Type B pancreatic cell (in vitro differentiated cells): ENCODE data around the gene SPATS2. TPM values are rescaled to one million over a fixed set of nuclear protein-coding genes. Genes with fewer than 3 reads are reported as not detected.
A peak's percentile ranks its signal among the peaks of the same experiment; 100 is the strongest.

Source experiments
- DNase-seq: peaks from one replicate; pipeline ENCODE4 v3.0.0; 2021; ENCODE audit warnings: mixed read lengths; ENCODE audit not compliant: unreplicated experiment; ENCODE audit errors: extremely low spot score
- H3K27ac Mint-ChIP-seq: 2 replicates; pipeline ENCODE4 v1.8.0; 2021; ENCODE audit warnings: mild to moderate bottlenecking, mixed read lengths
- H3K27me3 Mint-ChIP-seq: 2 replicates; pipeline ENCODE4 v1.8.0; 2021; ENCODE audit warnings: mixed read lengths
- H3K36me3 Mint-ChIP-seq: 2 replicates; pipeline ENCODE4 v1.8.0; 2021; ENCODE audit warnings: mixed read lengths
- H3K4me1 Mint-ChIP-seq: one replicate; pipeline ENCODE4 v1.8.0; 2021; ENCODE audit warnings: mixed read lengths; ENCODE audit not compliant: unreplicated experiment
- H3K4me3 Mint-ChIP-seq: 2 replicates; pipeline ENCODE4 v1.8.0; 2021; ENCODE audit warnings: mild to moderate bottlenecking, mixed read lengths
- H3K9me3 Mint-ChIP-seq: 2 replicates; pipeline ENCODE4 v1.8.0; 2021; ENCODE audit warnings: mixed read lengths
- total RNA-seq: library from RNA; stranded (reverse); gene quantifications from 2 replicates; pipeline ENCODE4 v1.2.1, GENCODE V29; 2021; ENCODE audit warnings: low replicate concordance
- TF ChIP-seq, protein P1 (sequence below): fragments of 200-600 bp; sonication (generic); conservative IDR thresholded peaks from 2 replicates; pipeline ENCODE4 v1.5.0; 2021; ENCODE audit warnings: antibody characterized with exemption, mild to moderate bottlenecking

SPATS2 gene
- total RNA-seq, 1 donor from 2014 or later: 40.3 TPM

DNA sequence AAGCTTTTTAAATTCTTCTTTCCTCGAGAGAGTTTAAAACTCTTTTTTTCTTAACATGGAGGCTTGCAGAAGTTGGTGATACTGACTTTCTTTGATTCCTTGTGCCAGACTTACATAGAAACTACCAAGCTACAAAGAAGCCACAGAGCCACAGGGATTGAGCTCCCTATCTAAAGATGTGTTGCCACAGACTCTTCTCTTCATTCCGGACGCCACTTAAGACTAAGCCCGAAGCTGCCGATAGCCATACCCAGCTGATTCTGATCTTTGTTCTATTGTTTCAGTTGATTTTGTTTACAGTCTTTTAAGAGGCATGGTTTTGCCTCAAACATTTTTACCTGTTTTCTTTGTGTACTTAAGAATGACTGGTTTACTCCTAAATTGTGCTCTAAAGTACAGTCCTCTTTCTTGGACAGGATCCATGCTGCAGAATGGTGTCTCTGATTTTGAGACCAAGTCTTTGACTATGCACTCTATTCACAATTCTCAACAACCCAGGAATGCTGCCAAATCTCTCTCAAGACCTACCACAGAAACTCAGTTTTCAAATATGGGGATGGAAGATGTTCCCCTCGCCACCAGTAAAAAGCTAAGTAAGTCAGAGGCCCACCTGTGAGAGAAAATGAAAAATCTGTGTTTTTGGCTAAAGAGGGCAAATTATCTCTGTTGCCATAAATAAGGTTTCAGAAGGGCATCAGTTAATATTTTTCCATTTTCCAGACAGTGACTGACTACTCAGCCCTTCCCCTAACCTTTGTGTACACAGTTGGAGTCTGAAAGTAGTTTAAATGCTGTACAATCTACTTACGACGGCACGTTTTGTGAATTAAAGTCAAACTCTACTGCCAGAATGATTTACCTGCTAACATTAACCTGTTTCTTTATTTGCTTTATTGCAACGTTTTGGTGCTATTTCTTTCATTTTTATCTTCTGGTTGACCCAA lies 129.4 kb downstream of the SPATS2 start:
- H3K27me3 Mint-ChIP-seq: no peaks in the 10 kb centered on the region
- TF ChIP-seq, protein P1, sequence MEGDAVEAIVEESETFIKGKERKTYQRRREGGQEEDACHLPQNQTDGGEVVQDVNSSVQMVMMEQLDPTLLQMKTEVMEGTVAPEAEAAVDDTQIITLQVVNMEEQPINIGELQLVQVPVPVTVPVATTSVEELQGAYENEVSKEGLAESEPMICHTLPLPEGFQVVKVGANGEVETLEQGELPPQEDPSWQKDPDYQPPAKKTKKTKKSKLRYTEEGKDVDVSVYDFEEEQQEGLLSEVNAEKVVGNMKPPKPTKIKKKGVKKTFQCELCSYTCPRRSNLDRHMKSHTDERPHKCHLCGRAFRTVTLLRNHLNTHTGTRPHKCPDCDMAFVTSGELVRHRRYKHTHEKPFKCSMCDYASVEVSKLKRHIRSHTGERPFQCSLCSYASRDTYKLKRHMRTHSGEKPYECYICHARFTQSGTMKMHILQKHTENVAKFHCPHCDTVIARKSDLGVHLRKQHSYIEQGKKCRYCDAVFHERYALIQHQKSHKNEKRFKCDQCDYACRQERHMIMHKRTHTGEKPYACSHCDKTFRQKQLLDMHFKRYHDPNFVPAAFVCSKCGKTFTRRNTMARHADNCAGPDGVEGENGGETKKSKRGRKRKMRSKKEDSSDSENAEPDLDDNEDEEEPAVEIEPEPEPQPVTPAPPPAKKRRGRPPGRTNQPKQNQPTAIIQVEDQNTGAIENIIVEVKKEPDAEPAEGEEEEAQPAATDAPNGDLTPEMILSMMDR: no peak
- no peaks in the 10 kb centered on the region for H3K9me3 Mint-ChIP-seq
- H3K4me1 Mint-ChIP-seq: no peaks in the 10 kb centered on the region
- peaks cover 24% of the 10 kb centered on the region for H3K36me3 Mint-ChIP-seq
- peak overlapping the region; percentile 19 for H3K27ac Mint-ChIP-seq
- no peak for DNase-seq
- H3K4me3 Mint-ChIP-seq: no peak overlapping the region

DNA sequence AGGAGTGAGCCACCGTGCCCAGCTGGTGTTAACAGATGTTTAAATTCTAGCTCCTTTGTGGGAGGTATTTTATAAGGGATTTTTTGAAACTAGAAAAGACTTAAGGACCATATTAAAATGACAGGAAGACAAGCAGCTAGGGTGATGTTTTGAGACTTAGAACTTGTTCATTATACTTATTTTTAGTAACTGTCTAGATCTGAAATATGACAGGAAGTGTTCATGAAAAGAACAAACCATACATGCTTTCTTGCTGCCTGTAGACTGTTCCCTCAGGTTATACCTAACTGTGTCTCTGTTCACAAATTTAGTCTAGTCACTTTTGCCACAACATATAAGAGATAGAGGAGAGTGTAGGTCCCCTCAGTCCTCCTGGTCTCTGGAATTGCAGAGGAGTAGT lies 134.6 kb downstream of the SPATS2 start:
- Mint-ChIP-seq H3K27me3 (no peaks in the 10 kb centered on the region), H3K27ac (no peak overlapping the region), H3K36me3 (peaks cover 30% of the 10 kb centered on the region), H3K4me3 (no peak overlapping the region), H3K9me3 (no peaks in the 10 kb centered on the region), H3K4me1 (no peaks in the 10 kb centered on the region)
- TF ChIP-seq, protein P1: no peak
- no peak for DNase-seq

DNA sequence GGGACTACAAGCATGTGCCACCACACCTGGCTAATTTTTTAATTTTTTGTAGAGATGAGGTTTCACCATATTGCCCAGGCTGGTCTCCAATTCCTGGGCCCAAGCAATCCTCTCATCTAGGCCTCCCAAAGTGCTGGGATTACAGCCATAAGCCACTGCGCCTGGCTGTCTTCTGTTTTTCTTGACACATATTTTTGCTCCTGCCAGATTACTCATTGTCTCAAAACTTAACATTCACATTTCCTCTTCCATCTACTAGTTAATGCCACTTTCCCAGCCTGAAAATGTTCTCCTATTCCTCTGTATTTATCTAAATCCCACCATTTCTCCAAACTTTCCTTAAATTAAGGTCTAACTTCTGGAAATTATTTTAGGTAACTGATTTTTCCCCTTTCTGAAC lies 135.3 kb downstream of the SPATS2 start:
- Mint-ChIP-seq H3K4me1 (no peaks in the 10 kb centered on the region), H3K27ac (no peak overlapping the region), H3K9me3 (no peaks in the 10 kb centered on the region), H3K36me3 (peaks cover 28% of the 10 kb centered on the region), H3K27me3 (no peaks in the 10 kb centered on the region), H3K4me3 (no peak overlapping the region)
- no peak for DNase-seq
- TF ChIP-seq, protein P1: no peak

DNA sequence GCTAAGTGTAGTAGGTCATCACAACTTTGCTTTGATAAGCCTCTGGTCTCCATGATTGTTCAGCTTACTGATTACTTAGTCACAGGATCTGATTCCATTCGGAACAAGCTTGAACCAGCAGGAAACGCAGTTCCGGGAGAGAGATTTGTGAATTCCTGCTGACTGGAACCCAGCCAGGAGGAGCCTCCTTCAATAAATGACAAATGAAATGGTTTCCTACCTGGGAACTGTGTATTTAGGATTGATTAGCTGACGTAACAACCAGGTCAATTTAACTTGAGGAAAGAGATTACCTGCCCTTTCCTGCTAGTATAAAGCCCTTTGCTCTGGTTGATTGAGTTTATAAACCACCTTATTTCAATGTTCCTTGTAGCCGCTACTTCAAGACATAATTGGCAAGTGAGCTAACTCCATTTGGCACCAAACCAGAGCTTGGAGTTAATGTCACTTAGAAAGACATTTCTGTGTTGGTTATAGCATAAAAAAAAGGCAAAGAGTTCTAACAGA lies 136.5 kb downstream of the SPATS2 start:
- Mint-ChIP-seq H3K27ac (no peak overlapping the region), H3K36me3 (peaks cover 26% of the 10 kb centered on the region), H3K4me1 (no peaks in the 10 kb centered on the region), H3K27me3 (no peaks in the 10 kb centered on the region), H3K9me3 (no peaks in the 10 kb centered on the region), H3K4me3 (no peak overlapping the region)
- DNase-seq: no peak
- TF ChIP-seq, protein P1: no peak

DNA sequence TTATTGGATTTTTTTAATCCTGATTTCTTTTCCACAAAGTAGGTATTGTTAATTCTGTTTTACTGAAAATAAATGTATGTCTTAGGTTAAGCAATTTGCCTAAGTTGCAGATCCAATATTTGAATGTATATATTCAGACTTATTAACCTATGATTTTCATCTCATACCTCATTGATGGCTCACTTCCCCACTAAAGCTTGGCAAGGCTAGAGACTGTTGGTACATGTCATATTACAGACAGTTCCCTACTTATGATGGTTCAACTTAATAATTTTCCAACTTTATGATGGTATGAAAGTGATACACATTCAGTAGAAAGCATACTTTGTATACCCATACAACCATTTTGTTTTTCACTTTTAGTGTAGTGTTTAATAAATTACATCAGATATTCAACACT lies 138.4 kb downstream of the SPATS2 start:
- no peaks in the 10 kb centered on the region for H3K4me1 Mint-ChIP-seq
- no peak overlapping the region for H3K4me3 Mint-ChIP-seq
- H3K9me3 Mint-ChIP-seq: no peaks in the 10 kb centered on the region
- peaks cover 16% of the 10 kb centered on the region for H3K36me3 Mint-ChIP-seq
- no peaks in the 10 kb centered on the region for H3K27me3 Mint-ChIP-seq
- DNase-seq: no peak
- TF ChIP-seq, protein P1: no peak
- H3K27ac Mint-ChIP-seq: no peak overlapping the region
